ENCODE measurements around the gene HDDC3.
A peak's percentile ranks its signal among the peaks of the same experiment; 100 is the strongest.
"Not testable (repeated sequence)": the region's sequence is repeated elsewhere in the genome, so short reads cannot be mapped to it uniquely, and the experiment has no call there.

HDDC3 gene

DNA sequence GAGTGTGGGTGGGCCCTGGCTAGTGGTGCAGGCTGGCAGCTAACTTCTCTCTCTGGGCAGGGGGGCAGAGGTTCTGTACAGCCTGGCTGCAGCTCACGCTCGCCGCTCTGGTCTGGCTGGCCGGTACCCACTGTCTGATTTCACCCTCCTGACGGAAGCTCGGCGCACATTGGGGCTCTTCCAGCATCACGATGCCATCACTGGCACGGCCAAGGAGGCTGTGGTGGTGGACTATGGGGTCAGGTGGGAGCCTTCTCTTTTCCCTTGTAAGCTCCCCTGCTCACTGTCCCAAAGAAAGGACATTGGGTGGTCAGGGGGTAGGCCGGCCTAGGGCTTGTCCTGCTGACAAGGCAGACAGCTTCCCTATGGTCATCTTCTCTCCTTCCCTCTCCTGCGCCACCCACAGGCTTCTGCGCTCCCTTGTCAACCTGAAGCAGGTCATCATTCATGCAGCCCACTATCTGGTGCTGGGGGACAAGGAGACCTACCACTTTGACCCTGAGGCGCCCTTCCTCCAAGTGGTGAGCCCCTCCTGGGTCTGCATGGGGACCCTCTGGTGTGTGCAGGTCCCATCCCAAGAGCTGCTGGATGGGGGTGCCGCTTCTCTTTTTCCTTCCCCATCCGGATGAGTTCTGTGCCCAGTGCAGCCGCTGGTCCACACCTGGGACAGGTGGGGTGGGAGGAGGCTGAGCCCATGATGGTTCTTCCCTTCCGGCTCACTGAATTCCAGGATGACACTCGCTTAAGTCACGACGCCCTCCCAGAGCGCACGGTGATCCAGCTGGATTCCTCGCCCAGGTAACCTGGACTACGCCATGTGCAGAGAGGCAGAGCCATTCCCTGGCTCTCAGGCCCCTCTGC is 21.7 kb downstream of the HDDC3 start:
- DNase-seq (ENCODE audit: low read depth in 2 of 3, low spot score in 1 of 3) = no peak

DNA sequence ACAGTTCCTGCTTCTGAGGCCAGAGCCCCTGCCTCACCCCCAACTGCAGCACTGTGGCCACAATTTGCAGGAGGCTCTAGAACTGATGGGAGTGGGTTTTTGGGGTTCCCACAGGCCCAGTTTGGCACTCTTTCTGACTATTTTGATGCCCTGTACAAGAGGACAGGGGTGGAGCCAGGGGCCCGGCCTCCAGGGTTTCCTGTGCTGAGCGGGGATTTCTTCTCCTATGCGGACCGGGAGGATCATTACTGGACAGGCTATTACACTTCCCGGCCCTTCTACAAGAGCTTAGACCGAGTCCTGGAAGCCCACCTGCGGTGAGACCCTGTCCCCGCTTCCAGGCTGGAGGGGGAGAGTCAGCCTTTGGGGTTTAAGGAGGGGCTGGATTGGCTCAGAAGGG is 22.4 kb downstream of the HDDC3 start:
- DNase-seq (ENCODE audit: low read depth in 2 of 3, low spot score in 1 of 3) = no peak

DNA sequence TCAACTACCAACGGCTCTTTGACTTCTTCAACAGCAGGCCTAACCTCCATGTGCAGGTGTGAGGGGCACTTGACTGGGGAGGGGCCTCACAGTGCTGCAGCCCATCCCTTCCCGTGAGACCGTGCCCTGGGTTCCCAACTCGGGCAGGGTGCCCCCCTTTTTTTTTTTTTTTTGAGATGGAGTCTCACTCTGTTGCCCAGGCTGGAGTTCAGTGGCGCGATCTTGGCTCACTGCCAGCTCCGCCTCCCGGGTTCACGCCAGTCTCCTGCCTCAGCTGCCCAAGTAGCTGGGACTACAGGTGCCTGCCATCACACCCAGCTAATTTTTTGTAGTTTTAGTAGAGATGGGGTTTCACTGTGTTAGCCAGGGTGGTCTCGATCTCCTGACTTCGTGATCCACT is 22.9 kb downstream of the HDDC3 start:
- DNase-seq (ENCODE audit: low read depth in 2 of 3, low spot score in 1 of 3) = not testable (repeated sequence)

DNA sequence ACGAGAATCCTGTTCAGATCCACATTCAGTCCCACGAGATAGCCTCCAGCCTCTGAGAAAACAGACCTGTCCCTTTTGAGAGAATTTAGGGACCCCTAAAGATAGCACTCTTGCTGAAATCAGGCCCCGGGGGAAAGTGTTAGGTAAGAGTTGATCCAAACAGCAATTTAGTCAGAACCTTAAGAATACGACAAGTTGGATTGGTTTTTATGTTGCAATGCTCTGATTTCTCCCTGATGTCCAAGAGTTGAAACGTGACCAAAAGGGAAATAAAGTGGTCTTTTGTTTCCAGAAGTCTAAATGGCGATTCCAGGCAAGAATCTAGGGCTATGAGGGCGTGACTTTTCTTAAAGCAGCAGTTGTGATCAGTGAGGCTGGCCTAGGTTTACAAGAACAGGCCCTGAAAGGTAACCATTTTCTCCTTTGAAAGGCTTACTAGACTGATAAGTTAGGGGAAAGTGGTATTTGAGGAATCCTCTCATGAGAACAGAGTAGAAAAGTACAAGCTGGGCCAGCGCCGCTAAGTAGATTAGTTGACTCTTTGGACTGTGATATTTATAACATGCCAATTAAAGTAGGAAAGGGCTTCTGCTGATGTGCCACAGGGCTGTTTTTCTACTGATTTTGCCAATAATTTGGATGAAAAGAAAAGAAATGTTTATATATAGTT is 24.4 kb downstream of the HDDC3 start:
- no peak for DNase-seq (ENCODE audit: low read depth in 2 of 3, low spot score in 1 of 3)

DNA sequence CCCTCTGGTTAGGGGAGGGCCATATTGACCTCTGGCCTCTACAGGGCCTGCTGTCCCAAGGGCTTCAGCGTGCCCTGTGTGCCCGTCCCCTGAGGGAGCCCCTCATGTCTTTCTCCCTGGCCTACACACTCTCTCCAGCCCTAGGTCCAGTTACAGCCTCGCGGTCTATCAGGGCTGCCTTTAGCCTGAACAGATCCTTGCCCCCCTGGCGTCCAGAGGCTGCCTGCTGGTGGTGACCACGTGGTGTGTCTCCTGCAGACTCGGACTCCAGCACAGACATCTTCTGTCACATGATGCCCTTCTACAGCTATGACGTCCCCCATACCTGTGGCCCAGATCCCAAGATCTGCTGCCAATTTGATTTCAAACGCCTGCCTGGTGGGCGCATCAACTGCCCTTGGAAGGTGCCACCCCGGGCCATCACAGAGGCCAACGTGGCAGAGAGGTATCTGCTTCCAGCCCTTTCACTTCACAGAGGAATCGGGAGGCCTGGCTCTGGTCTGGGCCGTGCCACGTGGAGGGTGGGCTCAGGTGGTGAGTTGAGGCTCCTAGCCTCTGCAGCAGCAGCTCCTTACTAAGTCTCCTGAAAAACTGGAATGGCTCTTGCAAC is 25.2 kb downstream of the HDDC3 start:
- DNase-seq (ENCODE audit: low read depth in 2 of 3, low spot score in 1 of 3) = no peak

DNA sequence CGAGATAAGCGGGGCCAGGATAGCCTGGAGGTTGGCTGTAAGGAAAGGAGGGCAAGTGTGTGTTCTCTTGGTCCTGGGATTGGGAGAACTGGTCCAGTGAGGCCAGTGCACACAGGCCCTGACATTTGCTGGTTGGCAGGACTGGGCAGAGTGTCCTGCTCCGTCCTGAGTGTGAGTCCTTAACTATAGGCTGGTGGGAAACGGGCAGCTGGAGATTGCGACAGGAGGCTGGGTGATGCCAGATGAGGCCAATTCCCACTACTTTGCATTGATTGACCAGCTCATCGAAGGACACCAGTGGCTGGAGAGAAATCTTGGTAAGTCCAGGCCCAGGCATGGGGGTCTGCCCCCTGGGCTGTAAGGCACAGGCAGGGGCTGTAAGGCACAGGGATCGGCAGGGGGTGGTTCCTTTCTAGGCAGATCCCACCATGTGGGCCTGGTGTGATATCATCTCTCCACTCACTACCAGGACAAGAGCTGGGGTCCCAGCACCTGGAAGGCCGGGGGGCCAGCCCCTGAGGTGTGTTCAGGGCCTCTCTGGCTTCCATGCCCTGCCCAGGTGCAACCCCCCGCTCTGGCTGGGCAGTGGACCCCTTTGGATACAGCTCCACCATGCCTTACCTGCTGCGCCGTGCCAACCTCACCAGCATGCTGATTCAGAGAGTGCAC is 26.0 kb downstream of the HDDC3 start:
- no peak for DNase-seq (ENCODE audit: low read depth in 2 of 3, low spot score in 1 of 3)

DNA sequence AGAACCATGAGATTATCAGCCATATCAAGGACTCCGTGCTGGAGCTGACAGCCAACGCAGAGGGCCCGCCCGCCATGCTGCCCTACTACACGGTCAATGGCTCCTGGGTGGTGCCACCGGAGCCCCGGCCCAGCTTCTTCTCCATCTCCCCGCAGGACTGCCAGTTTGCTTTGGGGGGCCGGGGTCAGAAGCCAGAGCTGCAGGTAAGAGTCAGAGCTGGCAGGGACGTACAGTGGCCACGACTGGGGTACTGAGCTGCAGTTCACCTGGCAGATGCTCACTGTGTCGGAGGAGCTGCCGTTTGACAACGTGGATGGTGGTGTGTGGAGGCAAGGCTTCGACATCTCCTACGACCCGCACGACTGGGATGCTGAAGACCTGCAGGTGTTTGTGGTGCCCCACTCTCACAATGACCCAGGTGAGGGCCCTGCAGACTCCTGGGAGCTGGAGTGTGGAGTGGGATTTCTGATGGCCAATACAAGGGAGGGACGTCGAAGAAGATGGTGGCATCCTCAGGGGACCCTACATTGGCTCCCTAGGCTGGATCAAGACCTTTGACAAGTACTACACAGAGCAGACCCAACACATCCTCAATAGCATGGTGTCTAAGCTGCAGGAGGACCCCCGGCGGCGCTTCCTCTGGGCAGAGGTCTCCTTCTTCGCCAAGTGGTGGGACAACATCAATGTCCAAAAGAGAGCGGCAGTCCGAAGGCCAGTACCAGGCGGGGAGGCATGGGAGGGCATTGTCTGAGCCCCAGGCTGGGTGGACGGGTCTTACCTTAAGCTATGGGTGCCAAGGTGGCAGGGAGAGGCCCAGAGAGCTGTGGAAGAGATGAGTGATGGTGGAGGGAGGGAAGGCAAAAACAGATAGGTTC is 26.8 kb downstream of the HDDC3 start:
- no peak for DNase-seq (ENCODE audit: low read depth in 2 of 3, low spot score in 1 of 3)

DNA sequence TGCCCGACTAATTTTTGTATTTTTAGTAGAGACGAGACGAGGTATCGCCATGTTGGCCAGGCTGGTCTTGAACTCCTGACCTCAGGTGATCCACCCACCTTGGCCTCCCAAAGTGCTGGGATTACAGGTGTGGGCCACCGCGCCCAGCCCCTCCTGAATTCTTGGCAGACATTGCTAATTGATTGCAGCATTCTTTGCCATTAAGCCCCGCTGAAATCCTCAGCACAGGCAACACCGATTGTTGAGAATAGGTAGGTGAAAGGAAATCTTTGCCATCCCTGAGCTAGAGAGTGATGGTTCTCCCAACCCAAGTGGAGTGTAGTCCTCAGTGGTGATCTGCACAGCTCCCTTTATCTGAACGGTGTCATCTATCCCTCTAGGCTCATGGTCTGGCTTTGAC is 27.6 kb downstream of the HDDC3 start:
- DNase-seq (ENCODE audit: low read depth in 2 of 3, low spot score in 1 of 3) = no peak

DNA sequence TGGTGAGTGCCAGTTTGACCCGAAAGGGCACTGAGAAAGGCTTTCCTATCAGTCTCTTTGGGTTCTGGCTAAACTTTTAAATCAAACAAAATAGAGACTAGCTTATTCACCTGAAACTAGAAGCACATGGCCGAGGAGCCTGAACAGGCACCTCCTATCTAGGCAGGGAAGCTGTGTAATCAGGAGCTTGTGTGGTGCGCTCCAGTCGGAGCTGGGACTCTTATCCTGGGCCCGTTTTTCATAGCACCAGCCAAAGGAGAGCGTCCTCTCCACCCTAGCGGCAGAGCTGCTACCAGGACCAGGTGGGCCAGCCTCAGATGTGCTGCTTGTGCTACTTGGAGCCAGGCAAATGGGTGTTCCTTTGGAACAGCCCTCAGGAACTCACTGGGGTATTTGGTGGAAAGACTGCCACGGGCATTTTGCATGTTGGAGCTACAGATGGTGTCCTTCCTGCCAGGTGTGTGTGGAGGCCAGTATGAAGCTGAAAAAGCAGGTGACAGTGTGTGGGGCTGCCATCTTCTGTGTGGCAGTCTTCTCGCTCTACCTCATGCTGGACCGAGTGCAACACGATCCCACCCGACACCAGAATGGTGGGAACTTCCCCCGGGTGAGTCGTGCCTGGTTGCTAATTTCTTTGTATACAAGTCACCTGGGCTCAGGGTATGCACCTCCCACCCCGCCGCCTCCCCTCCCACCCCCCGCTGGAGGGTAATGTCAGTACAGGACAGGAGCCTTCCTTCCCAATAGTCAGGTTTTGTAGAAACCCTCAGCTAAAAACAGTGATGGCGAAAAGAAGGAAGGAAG is 28.4 kb downstream of the HDDC3 start:
- no peak for DNase-seq (ENCODE audit: low read depth in 2 of 3, low spot score in 1 of 3)

DNA sequence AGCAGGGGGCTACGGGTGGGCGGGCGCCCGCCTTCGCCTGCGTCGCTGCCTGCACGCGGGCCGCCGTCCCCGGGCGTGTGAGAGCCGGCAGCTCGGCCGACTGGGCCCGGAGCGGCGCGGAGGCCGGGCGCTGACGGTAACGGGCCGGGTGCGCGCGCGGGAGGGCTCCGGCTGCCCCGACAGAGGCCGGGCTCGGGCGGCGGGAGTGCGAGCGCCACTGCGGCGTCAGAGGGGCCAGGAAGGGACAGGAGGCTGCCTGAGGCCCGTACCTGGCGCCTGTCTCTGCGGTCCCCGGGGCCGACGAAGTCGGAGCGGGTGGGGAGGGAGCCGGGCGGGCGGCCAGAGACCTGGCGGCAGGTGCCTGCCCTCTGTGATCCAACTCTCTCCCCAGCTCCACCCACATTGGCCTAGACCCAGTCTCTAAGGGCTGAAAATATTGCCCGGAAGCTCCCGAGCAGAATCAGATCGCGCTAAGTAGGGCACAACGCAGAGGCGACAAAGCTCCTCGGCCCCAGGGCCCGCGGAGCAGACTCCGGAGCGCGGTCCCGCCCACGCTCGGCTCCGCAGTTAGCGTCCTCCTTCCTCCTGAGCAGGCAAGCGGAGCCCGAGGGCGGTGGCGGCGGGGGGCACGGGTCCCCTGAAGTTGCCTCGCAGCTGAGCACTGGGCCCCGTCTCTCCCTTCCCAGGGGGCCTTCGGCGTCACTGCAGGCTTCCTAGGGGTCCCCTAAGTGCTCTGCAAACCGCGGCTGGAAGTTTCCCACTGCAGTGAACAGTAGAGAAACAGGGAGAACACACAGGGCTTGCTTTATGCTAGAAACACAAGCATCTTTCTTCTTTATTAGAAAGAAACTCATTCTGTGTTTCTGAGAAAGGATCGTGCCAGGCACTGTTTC is 29.3 kb downstream of the HDDC3 start, which contains the start of gene MAN2A2:
Gene MAN2A2, plus strand, starts transcription at position 463 of the 893 bp plus-strand sequence. CDS start 906 bp downstream, outside the sequence.
- peak; percentile 66 to 80 (median 69) for DNase-seq (ENCODE audit: low read depth in 2 of 3, low spot score in 1 of 3)

DNA sequence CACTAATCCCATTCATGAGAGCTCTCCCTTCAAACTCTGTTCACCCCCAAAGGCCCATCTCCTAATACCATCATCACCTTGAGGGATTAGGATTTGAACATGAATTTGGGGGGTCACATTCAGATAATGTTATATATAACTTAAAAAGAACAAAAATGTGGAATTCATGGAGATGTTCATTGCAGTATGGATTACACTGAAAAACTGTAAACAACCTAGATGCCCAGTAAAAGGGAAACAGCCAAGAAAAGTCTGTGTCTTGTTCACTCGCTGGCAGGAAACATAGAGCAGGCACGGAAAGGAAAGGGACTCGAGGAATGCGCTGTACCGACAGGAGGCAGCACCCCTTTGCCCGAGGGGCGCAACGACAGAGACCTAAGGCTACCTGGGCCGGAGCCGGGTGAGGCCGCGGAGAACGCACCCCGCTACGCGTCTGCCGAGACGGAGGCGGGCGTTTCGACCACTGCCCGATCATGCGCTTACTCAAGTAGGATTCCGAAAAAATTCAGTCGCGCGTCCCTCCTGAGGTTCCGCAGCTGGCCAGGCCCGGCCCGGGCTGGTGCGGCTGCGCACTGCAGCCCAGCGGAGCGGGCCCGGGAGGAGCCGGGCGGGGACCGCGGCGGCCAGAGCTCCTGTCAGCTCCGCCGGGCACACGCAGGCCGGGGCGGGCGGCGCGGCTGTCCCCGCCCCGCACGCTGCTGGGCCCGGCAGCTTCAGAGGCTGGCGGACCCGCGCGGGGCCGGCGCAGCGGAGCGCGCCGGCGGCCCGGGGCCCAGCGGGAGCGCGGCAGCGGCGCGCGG is 30.1 kb downstream of the HDDC3 start:
- peak; percentile 56 to 63 (median 58) for DNase-seq (ENCODE audit: low read depth in 2 of 3, low spot score in 1 of 3)

DNA sequence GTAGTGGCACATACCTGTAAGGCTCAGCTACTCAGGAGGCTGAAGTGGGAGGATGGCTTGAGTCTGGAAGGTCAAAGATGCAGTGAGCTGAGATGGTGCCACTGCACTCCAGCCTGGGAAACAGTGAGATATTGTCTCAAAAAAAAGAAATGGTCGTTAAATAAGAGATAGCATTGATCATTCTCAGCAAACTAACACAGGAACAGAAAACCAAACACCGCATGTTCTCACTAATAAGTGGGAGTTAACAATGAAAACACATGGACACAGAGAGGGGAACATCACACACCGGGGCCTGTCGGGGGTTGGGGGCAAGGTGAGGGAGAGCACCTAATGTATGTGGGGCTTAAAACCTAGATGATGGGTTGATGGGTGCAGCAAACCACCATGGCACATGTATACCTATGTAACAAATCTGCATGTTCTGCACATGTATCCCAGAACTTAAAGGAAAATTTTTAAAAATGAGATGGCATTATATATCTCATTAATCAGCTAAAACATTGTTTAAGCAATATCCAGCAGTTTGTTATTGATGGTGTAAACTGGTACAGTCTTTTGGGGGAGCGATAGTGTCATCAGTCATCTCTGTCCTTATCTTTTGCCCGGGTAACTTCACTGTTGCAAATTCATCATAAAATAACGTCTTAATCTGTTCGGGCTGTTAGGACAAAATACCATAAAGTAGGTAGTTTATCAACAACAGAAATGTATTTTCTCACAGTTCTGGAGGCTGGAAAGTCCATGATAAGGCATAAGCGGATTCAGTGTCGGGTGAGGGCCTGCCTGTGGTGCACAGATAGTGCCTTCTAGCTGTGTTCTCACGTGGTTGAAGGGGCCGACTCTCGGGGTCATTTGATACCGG is 30.9 kb downstream of the HDDC3 start:
- DNase-seq (ENCODE audit: low read depth in 2 of 3, low spot score in 1 of 3) = no peak

DNA sequence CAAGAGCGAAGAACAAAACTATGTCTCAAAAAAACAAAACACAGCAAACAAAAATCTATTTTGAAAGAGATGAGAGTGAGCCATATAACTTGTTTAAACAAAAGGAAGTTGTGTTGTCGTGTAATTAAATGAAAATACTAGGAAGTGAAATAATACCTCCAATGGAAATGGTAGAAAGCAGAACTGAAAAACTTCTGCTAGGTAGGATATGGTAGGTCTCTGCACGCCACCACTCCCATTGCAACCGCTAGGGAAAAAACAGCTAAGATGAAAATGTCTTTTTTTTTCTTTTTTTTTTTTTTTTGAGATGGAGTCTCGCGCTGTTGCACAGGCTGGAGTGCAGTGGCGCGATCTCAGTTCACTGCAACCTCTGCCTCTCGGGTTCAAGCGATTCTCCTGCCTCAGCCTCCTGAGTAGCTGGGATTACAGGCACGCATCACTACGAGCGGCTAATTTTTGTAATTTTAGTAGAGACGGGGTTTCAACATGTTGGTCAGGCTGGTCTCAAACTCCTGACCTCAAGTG is 35.2 kb downstream of the HDDC3 start:
- not testable (repeated sequence) for DNase-seq (ENCODE audit: low read depth in 2 of 3, low spot score in 1 of 3)

DNA sequence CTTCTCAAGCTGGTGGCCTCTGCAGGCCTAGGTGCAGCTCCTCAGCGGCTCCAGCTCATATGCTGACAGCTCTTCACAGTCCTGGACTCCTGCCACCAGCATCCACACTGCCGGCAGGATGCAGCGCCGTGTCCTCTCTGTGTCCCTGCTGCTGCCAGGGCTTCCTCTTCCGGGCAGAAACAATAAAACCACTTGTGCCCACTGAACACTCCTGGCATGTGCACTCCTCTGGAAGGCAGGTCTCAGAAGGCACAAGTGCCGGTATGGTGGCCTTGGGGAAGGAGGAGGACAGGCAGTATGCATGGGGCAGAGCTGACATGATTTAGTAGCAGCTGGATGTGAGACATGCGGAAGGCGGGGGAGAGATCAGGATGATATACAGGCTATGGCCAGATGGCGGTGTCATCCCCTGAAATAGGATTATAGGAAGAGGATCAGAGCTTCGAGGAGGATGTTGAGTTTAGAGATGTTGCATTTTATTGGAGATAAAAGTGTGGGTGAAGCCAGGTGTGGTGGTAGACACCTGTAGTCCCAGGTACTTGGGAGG is 36.7 kb downstream of the HDDC3 start:
- DNase-seq (ENCODE audit: low read depth in 2 of 3, low spot score in 1 of 3) = no peak

DNA sequence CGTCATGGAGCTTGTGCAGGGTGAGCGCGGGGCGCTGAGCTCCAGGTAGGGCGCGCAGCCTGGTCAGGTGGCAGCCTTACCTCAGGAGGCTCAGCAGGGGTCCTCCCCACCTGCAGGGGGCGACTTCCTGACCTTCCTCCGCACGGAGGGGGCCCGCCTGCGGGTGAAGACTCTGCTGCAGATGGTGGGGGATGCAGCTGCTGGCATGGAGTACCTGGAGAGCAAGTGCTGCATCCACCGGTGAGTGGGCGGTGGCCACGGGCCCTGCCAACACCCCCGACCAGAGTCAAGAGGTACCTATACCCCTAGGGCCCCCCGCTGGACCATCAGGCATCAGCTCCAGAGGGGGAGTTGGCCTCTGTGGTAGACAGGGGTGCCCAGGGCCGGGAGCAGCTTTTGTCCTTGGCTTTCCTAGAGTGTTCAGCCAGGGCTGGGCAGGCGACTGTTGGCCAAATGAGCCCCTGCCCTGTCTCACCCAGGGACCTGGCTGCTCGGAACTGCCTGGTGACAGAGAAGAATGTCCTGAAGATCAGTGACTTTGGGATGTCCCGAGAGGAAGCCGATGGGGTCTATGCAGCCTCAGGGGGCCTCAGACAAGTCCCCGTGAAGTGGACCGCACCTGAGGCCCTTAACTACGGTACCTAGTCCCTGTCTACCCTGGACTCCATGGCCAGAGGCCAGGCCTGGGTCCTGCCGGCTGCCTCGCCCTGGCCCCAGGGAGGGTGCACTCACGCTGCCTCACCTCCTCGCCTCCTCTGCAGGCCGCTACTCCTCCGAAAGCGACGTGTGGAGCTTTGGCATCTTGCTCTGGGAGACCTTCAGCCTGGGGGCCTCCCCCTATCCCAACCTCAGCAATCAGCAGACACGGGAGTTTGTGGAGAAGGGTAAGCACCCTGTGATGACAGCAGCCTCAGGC is 38.9 kb downstream of the HDDC3 start:
- no peak for DNase-seq (ENCODE audit: low read depth in 2 of 3, low spot score in 1 of 3)

Data from stimulated activated CD4-positive, alpha-beta T cell treated with anti-CD3 and anti-CD28 coated beads, Interleukin-12 subunit alpha, Interleukin-12 subunit beta, amount 100 ng/mL, for 48 hours (primary cell).